Mesodermal cell (in vitro differentiated cells): ENCODE data around the gene MACROD2.

ENCODE experiments used
- H3K27ac ChIP-seq: 2 replicates; pipeline ENCODE4 v1.7.0; 2013; ENCODE audit warnings: mild to moderate bottlenecking, low read depth, low read length, moderate library complexity; ENCODE audit not compliant: severe bottlenecking
- H3K36me3 ChIP-seq: 2 replicates; pipeline ENCODE4 v1.7.1; 2013; ENCODE audit warnings: mild to moderate bottlenecking, low read length, moderate library complexity; ENCODE audit not compliant: control insufficient read depth, insufficient read depth
- H3K4me1 ChIP-seq: one replicate; pipeline ENCODE4 v1.7.1; 2013; ENCODE audit warnings: mild to moderate bottlenecking, low read length; ENCODE audit not compliant: insufficient read depth, control insufficient read depth, poor library complexity, severe bottlenecking
- H3K4me3 ChIP-seq: 2 replicates; pipeline ENCODE4 v1.7.0; 2013; ENCODE audit warnings: low read length, control low read depth, mild to moderate bottlenecking; ENCODE audit not compliant: insufficient read depth, poor library complexity, severe bottlenecking; ENCODE audit errors: extremely low read depth
- H3K9me3 ChIP-seq: 2 replicates; pipeline ENCODE4 v1.7.1; 2013; ENCODE audit warnings: mild to moderate bottlenecking, low read length, moderate library complexity; ENCODE audit not compliant: control insufficient read depth
- WGBS, 2 experiments: methylation state at CpG; one replicate each; pipeline ENCODE4 v1.1.5; 2013; ENCODE audit warnings: missing lambda C conversion rate in 2 of 2; ENCODE audit not compliant: insufficient coverage in 2 of 2; 5-methylcytosine and 5-hydroxymethylcytosine counted together

MACROD2 gene

GRCh38 chr20:15889514-15890256, 1894.4 kb downstream of the MACROD2 start:
- no peak overlapping the region for H3K4me3 ChIP-seq
- no peaks in the 10 kb centered on the region for H3K4me1 ChIP-seq
- H3K36me3 ChIP-seq = no peaks in the 10 kb centered on the region
- peaks cover 4% of the 10 kb centered on the region for H3K9me3 ChIP-seq
- no peak overlapping the region for H3K27ac ChIP-seq

GRCh38 chr20:15890407-15890982, 1895.2 kb downstream of the MACROD2 start:
- H3K9me3 ChIP-seq = peaks cover 4% of the 10 kb centered on the region
- no peaks in the 10 kb centered on the region for H3K36me3 ChIP-seq
- WGBS, 2 experiments = 91 to 100% methylated on average over 3 of the region's 4 CpGs
- H3K4me3 ChIP-seq = no peak overlapping the region
- no peak overlapping the region for H3K27ac ChIP-seq
- no peaks in the 10 kb centered on the region for H3K4me1 ChIP-seq

- WGBS, 2 experiments = 96% methylated on average over 4 of the region's 5 CpGs; no CpG with 5 or more reads in 1 of the 2 experiments
- no peaks in the 10 kb centered on the region for H3K36me3 ChIP-seq
- no peak overlapping the region for H3K4me3 ChIP-seq
- H3K27ac ChIP-seq = no peak overlapping the region
- no peaks in the 10 kb centered on the region for H3K9me3 ChIP-seq
- no peaks in the 10 kb centered on the region for H3K4me1 ChIP-seq
Measured at GRCh38 chr20:15895126-15895525, 1899.8 kb downstream of the MACROD2 start.

GRCh38 chr20:15895560-15896084, 1900.3 kb downstream of the MACROD2 start:
- 61 to 100% methylated on average over 1 to 3 of the region's 6 CpGs for WGBS, 2 experiments
- no peak overlapping the region for H3K27ac ChIP-seq
- no peaks in the 10 kb centered on the region for H3K9me3 ChIP-seq
- H3K4me3 ChIP-seq = no peak overlapping the region
- H3K4me1 ChIP-seq = no peaks in the 10 kb centered on the region
- H3K36me3 ChIP-seq = no peaks in the 10 kb centered on the region

GRCh38 chr20:15899967-15900366, 1904.7 kb downstream of the MACROD2 start:
- no peak overlapping the region for H3K4me3 ChIP-seq
- 86% methylated on average over 1 of the region's 4 CpGs; no CpG with 5 or more reads in 1 of the 2 experiments for WGBS, 2 experiments
- no peaks in the 10 kb centered on the region for H3K9me3 ChIP-seq
- no peaks in the 10 kb centered on the region for H3K4me1 ChIP-seq
- H3K27ac ChIP-seq = peak overlapping the region; percentile 2
- no peaks in the 10 kb centered on the region for H3K36me3 ChIP-seq

- no peak overlapping the region for H3K4me3 ChIP-seq
- no peaks in the 10 kb centered on the region for H3K4me1 ChIP-seq
- H3K27ac ChIP-seq = no peak overlapping the region
- 100% methylated on average over 1 of the region's 1 CpG; no CpG with 5 or more reads in 1 of the 2 experiments for WGBS, 2 experiments
- no peaks in the 10 kb centered on the region for H3K36me3 ChIP-seq
- no peaks in the 10 kb centered on the region for H3K9me3 ChIP-seq
Measured at GRCh38 chr20:15900443-15900842, 1905.1 kb downstream of the MACROD2 start.

GRCh38 chr20:15902493-15902892, 1907.2 kb downstream of the MACROD2 start:
- 73 to 83% methylated on average over 9 of the region's 9 CpGs for WGBS, 2 experiments

GRCh38 chr20:15905661-15906060, 1910.3 kb downstream of the MACROD2 start:
- H3K36me3 ChIP-seq = no peaks in the 10 kb centered on the region
- H3K27ac ChIP-seq = no peak overlapping the region
- H3K9me3 ChIP-seq = no peaks in the 10 kb centered on the region
- 92 to 100% methylated on average over 1 to 2 of the region's 3 CpGs for whole genome bisulfite sequencing, 2 experiments
- H3K4me1 ChIP-seq = no peaks in the 10 kb centered on the region
- no peak overlapping the region for H3K4me3 ChIP-seq

More at GRCh38 chr20:15902493-15902892, 1907.2 kb downstream of the MACROD2 start:
- Histone ChIP-seq H3K9me3 (no peaks in the 10 kb centered on the region), H3K4me3 (no peak overlapping the region), H3K27ac (no peak overlapping the region), H3K4me1 (no peaks in the 10 kb centered on the region), H3K36me3 (no peaks in the 10 kb centered on the region)

GRCh38 chr20:15909995-15910394, 1914.7 kb downstream of the MACROD2 start:
- WGBS, 2 experiments = 90 to 100% methylated on average over 1 of the region's 2 CpGs
- Histone ChIP-seq H3K4me3 (no peak overlapping the region), H3K9me3 (no peaks in the 10 kb centered on the region), H3K27ac (no peak overlapping the region), H3K36me3 (no peaks in the 10 kb centered on the region), H3K4me1 (no peaks in the 10 kb centered on the region)

GRCh38 chr20:15911581-15911980, 1916.3 kb downstream of the MACROD2 start:
- no peaks in the 10 kb centered on the region for H3K9me3 ChIP-seq
- H3K4me3 ChIP-seq = no peak overlapping the region
- 85 to 89% methylated on average over 4 to 5 of the region's 7 CpGs for WGBS, 2 experiments
- H3K36me3 ChIP-seq = no peaks in the 10 kb centered on the region
- peaks cover 5% of the 10 kb centered on the region for H3K4me1 ChIP-seq
- H3K27ac ChIP-seq = no peak overlapping the region
